SK-N-SH (cell line): Measurements from ENCODE around the gene CADPS2. TPM values are rescaled to one million over a fixed set of nuclear protein-coding genes. Genes with fewer than 3 reads are reported as not detected.

Experiments
- CTCF ChIA-PET: fragments of 300-600, 350-600 bp; formaldehyde crosslinking; extraction: SDS; loops from one replicate; lab custom pipeline; 2021; lab: Yijun Ruan, JAX
- POLR2A ChIA-PET: fragments of 350-600 bp; sonication (Branson Sonifier 250); formaldehyde crosslinking; extraction: SDS; loops from one replicate; lab custom pipeline; 2020; ENCODE audit warnings: antibody characterized with exemption, inconsistent platforms; lab: Yijun Ruan, JAX
- DNase-seq: peaks from one replicate; pipeline ENCODE4 v3.0.0; 2012
- H2AFZ ChIP-seq: fragments of 200-600 bp; sonication (generic); 2 replicates; pipeline ENCODE4 v1.8.1; 2016; ENCODE audit warnings: antibody characterized with exemption, mild to moderate bottlenecking, low read depth
- H3F3A ChIP-seq: fragments of 200-600 bp; sonication (generic); replicated peaks from 2 replicates; pipeline ENCODE3; 2016; ENCODE audit warnings: antibody characterized with exemption, mild to moderate bottlenecking; ENCODE audit not compliant: insufficient read depth
- H3K27ac ChIP-seq, 2 experiments: fragments of 200-500 bp in 1 of 2; fragments of 200-600 bp in 1 of 2; sonication (Bioruptor generic) in 1 of 2; sonication (generic), shearing (Covaris generic) in 1 of 2; 2 replicates each; pipeline versions ENCODE4 v1.5.1 to v1.6.1; 2014 to 2016; ENCODE audit warnings: low read depth in 2 of 2, inconsistent platforms in 1 of 2, low read length in 1 of 2, mild to moderate bottlenecking in 1 of 2, mixed read lengths in 1 of 2
- H3K27me3 ChIP-seq: fragments of 200-600 bp; sonication (generic), shearing (Covaris generic); 2 replicates; pipeline ENCODE4 v1.6.1; 2016; ENCODE audit warnings: mixed run types; ENCODE audit not compliant: insufficient read depth
- H3K36me3 ChIP-seq, 2 experiments: fragments of 200-500 bp in 1 of 2; fragments of 200-600 bp in 1 of 2; sonication (Bioruptor generic) in 1 of 2; sonication (generic) in 1 of 2; replicated peaks in 1 of 2; 2 replicates each; pipeline versions ENCODE3 to v1.5.1; 2014 to 2016; ENCODE audit warnings: low read length in 1 of 2, mild to moderate bottlenecking in 1 of 2; ENCODE audit not compliant: insufficient read depth in 2 of 2, control insufficient read depth in 1 of 2
- H3K4me1 ChIP-seq, 2 experiments: fragments of 200-500 bp in 1 of 2; fragments of 200-600 bp in 1 of 2; sonication (Bioruptor generic) in 1 of 2; sonication (generic), shearing (Covaris generic) in 1 of 2; 2 replicates each; pipeline versions ENCODE4 v1.5.1 to v1.6.1; 2014 to 2016; ENCODE audit warnings: low read depth in 1 of 2, low read length in 1 of 2, mixed run types in 1 of 2; ENCODE audit not compliant: insufficient read depth in 2 of 2, control insufficient read depth in 1 of 2
- H3K4me2 ChIP-seq: fragments of 200-600 bp; sonication (generic), shearing (Covaris generic); 2 replicates; pipeline ENCODE4 v1.6.1; 2017; ENCODE audit warnings: mixed run types
- H3K4me3 ChIP-seq, 2 experiments: fragments of 200-500 bp in 1 of 2; fragments of 200-600 bp in 1 of 2; sonication (Bioruptor generic) in 1 of 2; sonication (generic), shearing (Covaris generic) in 1 of 2; 2 replicates each; pipeline versions ENCODE4 v1.5.1 to v1.8.1; 2014 to 2016; ENCODE audit warnings: low read depth in 2 of 2, inconsistent platforms in 1 of 2, low read length in 1 of 2, mild to moderate bottlenecking in 1 of 2, mixed read lengths in 1 of 2, moderate library complexity in 1 of 2
- H3K79me2 ChIP-seq: fragments of 200-600 bp; sonication (generic); 2 replicates; pipeline ENCODE4 v1.8.1; 2017; ENCODE audit warnings: mild to moderate bottlenecking; ENCODE audit not compliant: insufficient read depth
- H3K9ac ChIP-seq: fragments of 200-600 bp; sonication (generic); 2 replicates; pipeline ENCODE4 v1.6.1; 2017; ENCODE audit warnings: mixed run types
- H3K9me2 ChIP-seq: fragments of 200-600 bp; sonication (generic); 2 replicates; pipeline ENCODE4 v1.6.1; 2017; ENCODE audit warnings: mixed run types
- H3K9me3 ChIP-seq: fragments of 200-600 bp; sonication (generic); 2 replicates; pipeline ENCODE4 v1.6.1; 2017; ENCODE audit warnings: mixed run types, mild to moderate bottlenecking, moderate library complexity
- H4K20me1 ChIP-seq: fragments of 200-600 bp; sonication (generic); 2 replicates; pipeline ENCODE4 v1.6.1; 2017; ENCODE audit warnings: mild to moderate bottlenecking, mixed run types; ENCODE audit not compliant: insufficient read depth
- CTCF ChIP-seq: fragments of 200-600 bp; sonication (generic); IDR thresholded peaks from 2 replicates; pipeline ENCODE4 v1.6.1; 2017; ENCODE audit warnings: antibody characterized with exemption, mild to moderate bottlenecking, moderate library complexity
- EZH2phosphoT487 ChIP-seq: fragments of 200-600 bp; sonication (generic); IDR thresholded peaks from 2 replicates; pipeline ENCODE4 v1.6.1; 2017; ENCODE audit warnings: low read depth, mixed run types, mild to moderate bottlenecking, antibody characterized with exemption, moderate library complexity, borderline replicate concordance
- GATA2 ChIP-seq: sonication (generic); formaldehyde crosslinking; IDR thresholded peaks from 2 replicates; pipeline ENCODE4 v1.5.0; 2020; ENCODE audit warnings: mild to moderate bottlenecking, missing genetic modification reagents
- MEF2A ChIP-seq: IDR thresholded peaks from 2 replicates; pipeline ENCODE4 v1.4.0; 2012; ENCODE audit warnings: low read depth, borderline replicate concordance
- MXI1 ChIP-seq: IDR thresholded peaks from 2 replicates; pipeline ENCODE4 v1.6.1; 2012; ENCODE audit warnings: mild to moderate bottlenecking, low read depth, low read length, improper control_type of control experiment
- NFIC ChIP-seq: IDR thresholded peaks from 2 replicates; pipeline ENCODE4 v1.4.0; 2012; ENCODE audit warnings: borderline replicate concordance
- RFX5 ChIP-seq: IDR thresholded peaks from 2 replicates; pipeline ENCODE4 v1.6.1; 2012; ENCODE audit warnings: mild to moderate bottlenecking, improper control_type of control experiment, low read length
- RXRA ChIP-seq: IDR thresholded peaks from 2 replicates; pipeline ENCODE4 v1.4.0; 2012; ENCODE audit warnings: low read depth, mild to moderate bottlenecking, borderline replicate concordance
- SIN3A ChIP-seq: IDR thresholded peaks from 2 replicates; pipeline ENCODE4 v1.6.1; 2012; ENCODE audit warnings: low read depth, mild to moderate bottlenecking, low read length, moderate library complexity, borderline replicate concordance
- SMC3 ChIP-seq: IDR thresholded peaks from 2 replicates; pipeline ENCODE4 v1.6.1; 2012; ENCODE audit warnings: low read depth, low read length, improper control_type of control experiment
- WGBS: methylation state at CpG from one replicate; pipeline ENCODE4 v1.1.6; 2017; ENCODE audit warnings: low lambda C conversion rate; 5-methylcytosine and 5-hydroxymethylcytosine counted together
- polyA plus RNA-seq, 3 experiments: library from polyadenylated mRNA; depleted of rRNA; stranded (reverse); fragments of >200 nt; gene quantifications; 2 replicates each; pipeline ENCODE4 v1.2.3, GENCODE V29; 2012
- TF ChIP-seq, protein P1 (sequence below): IDR thresholded peaks from 2 replicates; pipeline ENCODE4 v1.4.0; 2012; ENCODE audit warnings: low read depth
- TF ChIP-seq, protein P2 (sequence below): IDR thresholded peaks from 2 replicates; pipeline ENCODE4; 2012
- TF ChIP-seq, protein P3 (sequence below): fragments of 150-350 bp; IDR thresholded peaks from 2 replicates; pipeline ENCODE4 v1.6.1; 2016; ENCODE audit warnings: mild to moderate bottlenecking, low read depth, low read length

The CADPS2 gene
- polyA plus RNA-seq, 1 of the 3 experiments (the other 2 are of a cell fraction): 0.05 TPM

DNA sequence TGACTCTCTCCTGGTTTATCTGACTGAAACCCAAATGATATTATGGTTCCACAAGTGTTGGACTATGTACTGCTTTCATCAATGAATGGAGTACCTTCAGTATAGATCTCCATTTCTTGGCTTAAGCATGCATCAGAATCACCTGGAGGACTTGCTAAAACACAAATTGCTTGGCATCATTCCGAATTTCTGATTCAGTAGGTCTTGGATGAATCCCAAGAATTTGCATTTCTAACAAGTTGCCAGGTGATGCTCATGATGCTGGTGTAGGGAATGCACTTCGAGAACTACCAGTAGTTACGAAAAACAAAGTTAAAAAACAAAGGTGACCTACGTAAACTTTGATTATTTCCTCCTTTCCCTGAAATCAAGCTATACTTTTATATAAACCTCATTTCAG lies 462.7 kb downstream of the CADPS2 start:
- WGBS: 3% methylated on average over 4 of the region's 4 CpGs
- H3K9me2 ChIP-seq: no peaks in the 10 kb centered on the region
- ChIA-PET CTCF (no interaction called here), POLR2A (no interaction called here)
- TF ChIP-seq RFX5 (no peak), EZH2phosphoT487 (no peak), MEF2A (no peak), SMC3 (no peak), RXRA (no peak)
- H3K79me2 ChIP-seq: no peaks in the 10 kb centered on the region
- no peaks in the 10 kb centered on the region for H3K4me1 ChIP-seq
- H3K27me3 ChIP-seq: no peaks in the 10 kb centered on the region
- H3K9me3 ChIP-seq: no peaks in the 10 kb centered on the region
- H4K20me1 ChIP-seq: no peaks in the 10 kb centered on the region
- H3F3A ChIP-seq: no peaks in the 10 kb centered on the region
- no peaks in the 10 kb centered on the region for H3K36me3 ChIP-seq
- H2AFZ ChIP-seq: no peak overlapping the region
- DNase-seq: no peak
- H3K9ac ChIP-seq: no peak overlapping the region
- no peak overlapping the region for H3K4me2 ChIP-seq
- no peak overlapping the region for H3K4me3 ChIP-seq
- H3K27ac ChIP-seq: no peak overlapping the region

- 0% methylated on average over 2 of the region's 2 CpGs for WGBS
- no peaks in the 10 kb centered on the region for H3K36me3 ChIP-seq
- no peaks in the 10 kb centered on the region for H3K27me3 ChIP-seq
- H3K79me2 ChIP-seq: no peaks in the 10 kb centered on the region
- H3K9me2 ChIP-seq: no peaks in the 10 kb centered on the region
- H3K9me3 ChIP-seq: no peaks in the 10 kb centered on the region
- no peak overlapping the region for H2AFZ ChIP-seq
- DNase-seq: no peak
- ChIA-PET CTCF (no interaction called here), POLR2A (no interaction called here)
- H4K20me1 ChIP-seq: no peaks in the 10 kb centered on the region
- no peak overlapping the region for H3K4me3 ChIP-seq
- no peaks in the 10 kb centered on the region for H3F3A ChIP-seq
- TF ChIP-seq CTCF: no peak
- TF ChIP-seq EZH2phosphoT487: no peak
- TF ChIP-seq, protein P1, sequence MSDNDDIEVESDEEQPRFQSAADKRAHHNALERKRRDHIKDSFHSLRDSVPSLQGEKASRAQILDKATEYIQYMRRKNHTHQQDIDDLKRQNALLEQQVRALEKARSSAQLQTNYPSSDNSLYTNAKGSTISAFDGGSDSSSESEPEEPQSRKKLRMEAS: no peak
- TF ChIP-seq, protein P2, sequence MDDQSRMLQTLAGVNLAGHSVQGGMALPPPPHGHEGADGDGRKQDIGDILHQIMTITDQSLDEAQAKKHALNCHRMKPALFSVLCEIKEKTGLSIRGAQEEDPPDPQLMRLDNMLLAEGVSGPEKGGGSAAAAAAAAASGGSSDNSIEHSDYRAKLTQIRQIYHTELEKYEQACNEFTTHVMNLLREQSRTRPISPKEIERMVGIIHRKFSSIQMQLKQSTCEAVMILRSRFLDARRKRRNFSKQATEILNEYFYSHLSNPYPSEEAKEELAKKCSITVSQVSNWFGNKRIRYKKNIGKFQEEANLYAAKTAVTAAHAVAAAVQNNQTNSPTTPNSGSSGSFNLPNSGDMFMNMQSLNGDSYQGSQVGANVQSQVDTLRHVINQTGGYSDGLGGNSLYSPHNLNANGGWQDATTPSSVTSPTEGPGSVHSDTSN: no peak
- no peak for TF ChIP-seq MXI1
- TF ChIP-seq NFIC: no peak
- TF ChIP-seq GATA2 (CRISPR knock-in tag): no peak
- no peak for TF ChIP-seq SIN3A
- TF ChIP-seq, protein P3, sequence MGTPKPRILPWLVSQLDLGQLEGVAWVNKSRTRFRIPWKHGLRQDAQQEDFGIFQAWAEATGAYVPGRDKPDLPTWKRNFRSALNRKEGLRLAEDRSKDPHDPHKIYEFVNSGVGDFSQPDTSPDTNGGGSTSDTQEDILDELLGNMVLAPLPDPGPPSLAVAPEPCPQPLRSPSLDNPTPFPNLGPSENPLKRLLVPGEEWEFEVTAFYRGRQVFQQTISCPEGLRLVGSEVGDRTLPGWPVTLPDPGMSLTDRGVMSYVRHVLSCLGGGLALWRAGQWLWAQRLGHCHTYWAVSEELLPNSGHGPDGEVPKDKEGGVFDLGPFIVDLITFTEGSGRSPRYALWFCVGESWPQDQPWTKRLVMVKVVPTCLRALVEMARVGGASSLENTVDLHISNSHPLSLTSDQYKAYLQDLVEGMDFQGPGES: no peak
- no peaks in the 10 kb centered on the region for H3K4me1 ChIP-seq
- no peak overlapping the region for H3K4me2 ChIP-seq
- H3K9ac ChIP-seq: no peak overlapping the region
- no peak overlapping the region for H3K27ac ChIP-seq
These were observed 469.9 kb downstream of the CADPS2 start for GRCh38 chr7:122416336-122416735.
